ENCODE measurements around the gene LTBP3. TPM values are rescaled to one million over a fixed set of nuclear protein-coding genes. Genes with fewer than 3 reads are reported as not detected.

LTBP3 gene
- total and polyA plus RNA-seq, 2 of the 13 experiments (the other 11 are each of a cell fraction or from before 2014, with no cell fraction given): 12.2 to 68.1 TPM

GRCh38 chr11:65498977-65499712, 59.0 kb downstream of the LTBP3 start, which contains the start of gene MALAT1 (continued):
- TF ChIP-seq, protein P1, sequence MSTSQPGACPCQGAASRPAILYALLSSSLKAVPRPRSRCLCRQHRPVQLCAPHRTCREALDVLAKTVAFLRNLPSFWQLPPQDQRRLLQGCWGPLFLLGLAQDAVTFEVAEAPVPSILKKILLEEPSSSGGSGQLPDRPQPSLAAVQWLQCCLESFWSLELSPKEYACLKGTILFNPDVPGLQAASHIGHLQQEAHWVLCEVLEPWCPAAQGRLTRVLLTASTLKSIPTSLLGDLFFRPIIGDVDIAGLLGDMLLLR (CRISPR knock-in tag; IDR thresholded peaks at IDR 0.05): no peak
- TF ChIP-seq, protein P2, sequence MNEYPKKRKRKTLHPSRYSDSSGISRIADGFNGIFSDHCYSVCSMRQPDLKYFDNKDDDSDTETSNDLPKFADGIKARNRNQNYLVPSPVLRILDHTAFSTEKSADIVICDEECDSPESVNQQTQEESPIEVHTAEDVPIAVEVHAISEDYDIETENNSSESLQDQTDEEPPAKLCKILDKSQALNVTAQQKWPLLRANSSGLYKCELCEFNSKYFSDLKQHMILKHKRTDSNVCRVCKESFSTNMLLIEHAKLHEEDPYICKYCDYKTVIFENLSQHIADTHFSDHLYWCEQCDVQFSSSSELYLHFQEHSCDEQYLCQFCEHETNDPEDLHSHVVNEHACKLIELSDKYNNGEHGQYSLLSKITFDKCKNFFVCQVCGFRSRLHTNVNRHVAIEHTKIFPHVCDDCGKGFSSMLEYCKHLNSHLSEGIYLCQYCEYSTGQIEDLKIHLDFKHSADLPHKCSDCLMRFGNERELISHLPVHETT (CRISPR knock-in tag; conservative IDR thresholded peaks at IDR 0.05): peak; percentile 57; the same call in 1 of the 2 replicates
- TF ChIP-seq ZFP41 (CRISPR knock-in tag; IDR thresholded peaks at IDR 0.05; ENCODE audit: borderline replicate concordance): no peak
- peak; percentile 98 to 100 for TF ChIP-seq POLR2A (IDR thresholded peaks at IDR 0.05; ENCODE audit: insufficient read depth in 1 of 2, low read depth in 2 of 2, low read length in 2 of 2)
- TF ChIP-seq AHR (CRISPR knock-in tag; IDR thresholded peaks at IDR 0.05): peak; percentile 87; the same call in 1 of the 2 replicates
- TF ChIP-seq FOXO1 (CRISPR knock-in tag; IDR thresholded peaks at IDR 0.05): peak; percentile 69
- no peak for TF ChIP-seq SYNCRIP (IDR thresholded peaks at IDR 0.05; ENCODE audit: insufficient read depth, low read depth, low read length)
- peak; percentile 89; the same call in 1 of the 2 replicates for TF ChIP-seq TSC22D2 (CRISPR knock-in tag; IDR thresholded peaks at IDR 0.05; ENCODE audit: borderline replicate concordance)
- peak; percentile 67; the same call in 1 of the 2 replicates for TF ChIP-seq SOX5 (CRISPR knock-in tag; IDR thresholded peaks at IDR 0.05; ENCODE audit: borderline replicate concordance)
- no peak; the same call in 1 of the 2 replicates for TF ChIP-seq ZHX2 (IDR thresholded peaks at IDR 0.05; ENCODE audit: low read depth)
- TF ChIP-seq ZHX2 (CRISPR knock-in tag; IDR thresholded peaks at IDR 0.05; ENCODE audit: borderline replicate concordance): no peak
- TF ChIP-seq NCOA1 (CRISPR knock-in tag; IDR thresholded peaks at IDR 0.05): no peak
- no peak for TF ChIP-seq FOXP1 (IDR thresholded peaks at IDR 0.05)
- peak; percentile 54; the same call in 1 of the 2 replicates for TF ChIP-seq FOXP1 (CRISPR knock-in tag; IDR thresholded peaks at IDR 0.05)
- TF ChIP-seq ZNF441 (CRISPR knock-in tag; IDR thresholded peaks at IDR 0.05; ENCODE audit: borderline replicate concordance): no peak
- no peak for TF ChIP-seq ZNF225 (CRISPR knock-in tag; IDR thresholded peaks at IDR 0.05)
- peak; percentile 75; the same call in 1 of the 2 replicates for TF ChIP-seq ERF (CRISPR knock-in tag; IDR thresholded peaks at IDR 0.05)
- TF ChIP-seq PRDM15 (CRISPR knock-in tag; IDR thresholded peaks at IDR 0.05): peak; percentile 8; the same call in 1 of the 2 replicates
